AG10803 (cell line): ENCODE data around the gene NTNG2.

Source experiments
- DNase-seq: peaks from one replicate; pipeline ENCODE4 v3.0.0; 2010; ENCODE audit warnings: low read depth
- H3K4me3 ChIP-seq: 2 replicates; pipeline ENCODE4 v1.5.1; 2011; ENCODE audit warnings: mild to moderate bottlenecking, low read length, control low read depth
- CTCF ChIP-seq: conservative IDR thresholded peaks from 2 replicates; pipeline ENCODE4 v1.5.1; 2011; ENCODE audit warnings: mild to moderate bottlenecking, low read length, control low read depth, inconsistent platforms

Gene NTNG2

GRCh38 chr9:132211570-132211969, 49.7 kb downstream of the NTNG2 start:
- TF ChIP-seq CTCF = no peak
- no peak for DNase-seq
- no peak overlapping the region for H3K4me3 ChIP-seq

- DNase-seq = peak; percentile 87
- 0 out of 2 replicates have a peak, but pooled peaks have one; percentile 6 for TF ChIP-seq CTCF
Measured at GRCh38 chr9:132214027-132214622, 52.3 kb downstream of the NTNG2 start.

GRCh38 chr9:132216861-132217619, 55.2 kb downstream of the NTNG2 start:
- no peak for DNase-seq
- no peak for TF ChIP-seq CTCF
- H3K4me3 ChIP-seq = no peak overlapping the region

More at GRCh38 chr9:132214027-132214622, 52.3 kb downstream of the NTNG2 start:
- H3K4me3 ChIP-seq = no peak overlapping the region

GRCh38 chr9:132218208-132218607, 56.4 kb downstream of the NTNG2 start:
- DNase-seq = no peak
- TF ChIP-seq CTCF = no peak
- no peak overlapping the region for H3K4me3 ChIP-seq

- DNase-seq = no peak
- H3K4me3 ChIP-seq = no peak overlapping the region
- no peak for TF ChIP-seq CTCF
Measured at GRCh38 chr9:132221941-132222340, 60.1 kb downstream of the NTNG2 start.

GRCh38 chr9:132224645-132225044, 62.8 kb downstream of the NTNG2 start:
- no peak for DNase-seq
- no peak for TF ChIP-seq CTCF
- H3K4me3 ChIP-seq = no peak overlapping the region
